Measurements from ENCODE around the gene GMCL2.

- no peak for TF ChIP-seq POLR2A (IDR thresholded peaks at IDR 0.05)
- TF ChIP-seq CTCF (IDR thresholded peaks at IDR 0.05) = no peak
These were observed 36.0 kb downstream of the GMCL2 start for GRCh38 chr5:178150977-178151734.
